Activated CD4-positive, alpha-beta memory T cell treated with anti-CD3 and anti-CD28 coated beads for 36 hours (primary cell): ENCODE results near the gene GPC3. TPM values are rescaled to one million over a fixed set of nuclear protein-coding genes. Genes with fewer than 3 reads are reported as not detected.
"Not testable (repeated sequence)": the region's sequence is repeated elsewhere in the genome, so short reads cannot be mapped to it uniquely, and the experiment has no call there.

ENCODE experiments used
- CTCF ChIA-PET: fragments of 350-600 bp; sonication (Branson Sonifier 250); formaldehyde crosslinking; loops from one replicate; lab custom pipeline; 2021; ENCODE audit warnings: antibody characterized with exemption, inconsistent platforms; lab: Charles Lee
- POLR2A ChIA-PET: fragments of 350-600 bp; sonication (Branson Sonifier 250); formaldehyde crosslinking; loops from one replicate; lab custom pipeline; 2021; ENCODE audit warnings: antibody characterized with exemption; lab: Charles Lee
- DNase-seq: peaks from one replicate; pipeline ENCODE4 v3.0.0-alpha.2; 2020
- H3K27ac Mint-ChIP-seq: one replicate; pipeline ENCODE4 v1.8.0; 2021; ENCODE audit warnings: mixed read lengths
- H3K27me3 Mint-ChIP-seq: one replicate; pipeline ENCODE4 v1.8.0; 2021; ENCODE audit warnings: mixed read lengths
- H3K36me3 Mint-ChIP-seq: one replicate; pipeline ENCODE4 v1.8.0; 2021; ENCODE audit warnings: mixed read lengths
- H3K4me1 Mint-ChIP-seq: one replicate; pipeline ENCODE4 v1.8.0; 2021; ENCODE audit warnings: low read depth, mixed read lengths
- H3K4me3 Mint-ChIP-seq: one replicate; pipeline ENCODE4 v1.8.0; 2021; ENCODE audit warnings: mild to moderate bottlenecking, mixed read lengths
- H3K9me3 Mint-ChIP-seq: one replicate; pipeline ENCODE4 v1.8.0; 2021; ENCODE audit warnings: mixed read lengths
- intact Hi-C: fragments of 100-400 bp; cut with micrococcal nuclease; formaldehyde crosslinking; loops from one replicate; pipeline ENCODE4 v1.15.1; 2023
- total RNA-seq, 2 experiments: library from RNA; stranded (reverse); gene quantifications; one replicate each; pipeline ENCODE4 v1.2.3, GENCODE V29; 2021

GPC3 gene
- total RNA-seq, 2 experiments from 2014 or later, result 0.14 to 0.39 TPM

DNA sequence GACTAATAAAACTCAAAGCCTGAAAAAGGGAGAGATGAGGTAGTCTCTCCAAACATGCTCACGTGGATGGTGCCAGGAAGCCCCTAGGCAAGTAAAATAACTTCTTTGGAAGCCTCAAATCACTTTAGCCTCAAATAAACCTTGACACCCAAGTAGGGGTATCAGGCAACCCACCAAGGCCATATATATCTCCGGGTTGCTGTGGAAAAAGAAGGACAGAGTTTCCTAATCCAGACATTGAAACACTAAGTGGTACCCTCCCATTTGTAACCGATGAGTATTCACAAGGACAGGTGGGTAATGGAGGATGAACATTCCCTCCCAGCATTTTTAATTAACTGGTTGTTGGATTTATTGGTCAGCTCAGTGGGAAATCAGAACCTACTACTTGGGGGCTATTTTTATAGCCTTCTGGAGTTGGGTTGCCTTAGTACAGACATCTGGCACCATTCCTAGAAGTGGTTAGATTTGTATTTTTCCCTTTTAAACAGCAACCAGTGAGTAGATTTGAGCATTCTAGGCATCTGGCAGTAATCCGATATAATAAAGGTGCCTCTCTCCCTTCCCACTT is 87.7 kb downstream of the GPC3 start:
- Mint-ChIP-seq H3K4me1 (no peaks in the 10 kb centered on the region), H3K27ac (no peak overlapping the region), H3K36me3 (no peaks in the 10 kb centered on the region), H3K27me3 (no peaks in the 10 kb centered on the region), H3K4me3 (no peak overlapping the region), H3K9me3 (no peaks in the 10 kb centered on the region)
- POLR2A ChIA-PET, result no interaction called here
- DNase-seq, result no peak
- CTCF ChIA-PET, result no interaction called here
- intact Hi-C loops, result no loop called here

- H3K9me3 Mint-ChIP-seq, result no peaks in the 10 kb centered on the region
- H3K36me3 Mint-ChIP-seq, result no peaks in the 10 kb centered on the region
- no peak for DNase-seq
- ChIA-PET POLR2A (no interaction called here), CTCF (no interaction called here)
- H3K27me3 Mint-ChIP-seq, result no peaks in the 10 kb centered on the region
- H3K4me3 Mint-ChIP-seq, result no peak overlapping the region
- H3K4me1 Mint-ChIP-seq, result no peaks in the 10 kb centered on the region
- H3K27ac Mint-ChIP-seq, result no peak overlapping the region
- intact Hi-C loops, result no loop called here
These were observed 93.1 kb downstream of the GPC3 start for GRCh38 chrX:133892337-133892736.

- no peaks in the 10 kb centered on the region for H3K36me3 Mint-ChIP-seq
- DNase-seq, result no peak
- H3K27me3 Mint-ChIP-seq, result no peaks in the 10 kb centered on the region
- no peaks in the 10 kb centered on the region for H3K4me1 Mint-ChIP-seq
- H3K9me3 Mint-ChIP-seq, result no peaks in the 10 kb centered on the region
- ChIA-PET POLR2A (no interaction called here), CTCF (no interaction called here)
- H3K27ac Mint-ChIP-seq, result no peak overlapping the region
- no peak overlapping the region for H3K4me3 Mint-ChIP-seq
- intact Hi-C loops, result no loop called here
These were observed 96.4 kb downstream of the GPC3 start for GRCh38 chrX:133888984-133889383.

DNA sequence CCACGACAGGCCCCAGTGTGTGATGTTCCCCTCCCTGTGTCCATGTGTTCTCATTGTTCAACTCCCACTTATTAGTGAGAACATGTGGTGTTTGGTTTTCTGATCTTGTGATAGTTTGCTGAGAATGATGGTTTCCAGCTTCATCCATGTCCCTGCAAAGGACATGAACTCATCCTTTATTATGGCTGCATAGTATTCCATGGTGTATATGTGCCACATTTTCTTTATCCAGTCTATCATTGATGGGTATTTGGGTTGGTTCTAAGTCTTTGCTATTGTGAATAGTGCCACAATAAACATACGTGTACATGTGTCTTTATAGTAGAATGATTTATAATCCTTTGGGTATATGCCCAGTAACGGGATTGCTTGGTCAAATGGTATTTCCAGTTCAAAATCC is 97.3 kb downstream of the GPC3 start:
- not testable (repeated sequence) for H3K4me3 Mint-ChIP-seq

DNA sequence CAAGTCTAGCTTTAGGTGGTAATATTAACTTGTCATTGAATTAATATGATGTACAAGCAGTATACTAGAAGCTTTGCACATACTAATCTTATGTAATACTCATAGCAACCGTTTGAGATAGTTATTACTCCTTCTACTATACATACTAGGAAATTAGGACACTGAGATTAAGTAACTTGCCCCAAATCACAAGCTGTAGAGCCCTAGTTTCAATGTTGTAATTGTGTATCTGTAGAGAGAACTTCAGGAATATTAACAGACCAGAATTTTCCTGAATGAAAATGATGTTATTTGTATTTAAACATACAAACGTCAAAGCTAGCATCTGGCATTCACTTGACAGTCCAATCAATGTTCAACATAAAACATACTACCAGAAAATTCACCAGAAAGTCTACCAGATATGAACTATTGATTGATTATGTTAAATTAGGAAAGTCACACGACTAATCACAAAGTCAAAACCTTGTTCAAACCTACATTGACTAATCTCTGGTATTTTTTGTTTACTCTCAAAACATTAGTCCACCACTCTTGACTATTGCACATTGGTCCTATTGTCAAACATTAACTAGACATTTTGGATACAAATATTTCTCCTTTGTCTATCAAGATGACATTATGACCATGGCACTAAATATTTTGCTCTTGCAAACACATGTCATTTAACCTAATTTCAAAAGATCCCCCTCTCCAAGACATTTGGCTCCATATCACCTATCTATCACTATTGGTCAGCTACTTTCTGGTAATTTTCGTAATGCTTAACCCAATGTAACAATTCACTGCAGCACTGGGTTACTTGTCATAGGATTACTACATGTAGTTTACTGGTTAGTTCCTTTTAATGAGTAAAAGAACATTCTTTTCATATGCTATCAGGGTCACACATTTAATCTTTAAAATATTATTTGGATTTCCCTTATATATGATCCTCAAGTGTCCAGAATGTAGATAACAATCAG is 100.7 kb downstream of the GPC3 start:
- no peaks in the 10 kb centered on the region for H3K9me3 Mint-ChIP-seq
- no peaks in the 10 kb centered on the region for H3K4me1 Mint-ChIP-seq
- no peak overlapping the region for H3K27ac Mint-ChIP-seq
- H3K36me3 Mint-ChIP-seq, result no peaks in the 10 kb centered on the region
- intact Hi-C loops, result no loop called here
- POLR2A ChIA-PET, result no interaction called here
- no peak for DNase-seq
- CTCF ChIA-PET, result interaction anchor here (0.9 kb wide), 1 partner anchor 45 kb away, joined by 3 read pairs; no protein-coding TSS in a partner anchor
- H3K4me3 Mint-ChIP-seq, result no peak overlapping the region
- no peaks in the 10 kb centered on the region for H3K27me3 Mint-ChIP-seq

More for the DNA sequence above, 97.3 kb downstream of the GPC3 start:
- H3K36me3 Mint-ChIP-seq, H3K27ac Mint-ChIP-seq, H3K9me3 Mint-ChIP-seq, intact Hi-C loops, CTCF ChIA-PET, POLR2A ChIA-PET, H3K4me1 Mint-ChIP-seq, H3K27me3 Mint-ChIP-seq, DNase-seq: not testable (repeated sequence)

DNA sequence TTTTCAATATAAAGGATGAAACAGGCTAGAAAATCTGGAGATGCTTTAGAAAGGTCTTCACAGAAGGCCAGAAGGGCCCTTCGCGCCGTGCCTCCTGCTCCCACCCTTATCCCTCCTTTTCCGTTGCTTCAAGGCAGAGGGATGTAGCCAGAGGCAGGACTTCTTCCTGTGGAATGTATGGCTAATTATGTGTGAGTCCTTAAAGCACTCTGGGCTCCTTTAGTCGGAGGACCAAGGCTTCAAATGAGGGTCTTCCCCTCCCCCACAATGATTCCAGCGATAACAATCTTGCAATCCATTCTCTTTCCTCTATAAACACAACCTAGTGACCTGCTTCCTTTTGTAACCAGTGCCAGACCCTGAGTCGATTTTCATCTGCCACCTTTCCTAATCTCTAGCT is 103.5 kb downstream of the GPC3 start:
- no peaks in the 10 kb centered on the region for H3K36me3 Mint-ChIP-seq
- no peak for DNase-seq
- H3K9me3 Mint-ChIP-seq, result no peaks in the 10 kb centered on the region
- no peaks in the 10 kb centered on the region for H3K27me3 Mint-ChIP-seq
- H3K4me1 Mint-ChIP-seq, result no peaks in the 10 kb centered on the region
- ChIA-PET CTCF (no interaction called here), POLR2A (no interaction called here)
- intact Hi-C loops, result no loop called here
- H3K4me3 Mint-ChIP-seq, result no peak overlapping the region
- no peak overlapping the region for H3K27ac Mint-ChIP-seq

- Mint-ChIP-seq H3K9me3 (no peaks in the 10 kb centered on the region), H3K4me3 (no peak overlapping the region), H3K36me3 (no peaks in the 10 kb centered on the region), H3K4me1 (no peaks in the 10 kb centered on the region), H3K27me3 (no peaks in the 10 kb centered on the region), H3K27ac (no peak overlapping the region)
- ChIA-PET CTCF (no interaction called here), POLR2A (no interaction called here)
- intact Hi-C loops, result no loop called here
- no peak for DNase-seq
These were observed 104.4 kb downstream of the GPC3 start for GRCh38 chrX:133881007-133881406.

DNA sequence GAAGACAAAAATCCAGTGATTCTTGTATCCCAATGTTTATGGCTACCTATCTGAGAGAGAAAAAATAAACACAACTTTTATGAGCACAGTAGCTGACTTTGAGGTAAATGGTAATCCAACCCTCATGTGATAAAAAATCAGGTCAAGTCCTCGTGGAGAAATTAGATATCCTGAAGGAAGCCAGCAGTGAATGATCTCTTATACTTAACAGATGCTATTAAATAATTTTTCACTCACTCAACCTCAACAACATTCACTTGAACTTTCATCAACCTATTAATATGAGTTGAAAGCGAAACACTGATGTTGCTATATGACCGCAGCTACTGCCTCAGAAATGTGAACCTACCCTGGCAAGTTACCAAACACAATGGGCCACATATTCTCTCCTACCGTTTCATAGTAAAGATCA is 105.4 kb downstream of the GPC3 start:
- CTCF ChIA-PET, result no interaction called here

DNA sequence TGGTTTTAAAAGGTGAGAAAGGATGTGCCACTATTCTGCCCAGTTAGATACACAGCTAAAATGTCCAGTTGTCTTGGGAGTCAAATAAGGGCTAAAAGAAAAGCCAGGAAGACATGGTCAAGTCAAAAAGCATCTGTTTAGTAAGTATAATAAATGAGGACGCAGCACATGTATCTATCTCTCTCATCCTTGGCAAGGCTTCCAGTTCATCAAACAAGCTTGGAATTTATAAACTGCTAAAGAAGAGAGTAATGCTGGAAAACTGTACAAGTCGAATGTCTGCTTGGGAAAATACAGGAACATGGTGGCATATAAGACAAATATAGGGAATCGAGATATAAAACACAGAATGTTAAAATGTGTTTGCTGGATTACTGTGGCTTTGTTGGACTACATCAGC is 106.7 kb downstream of the GPC3 start:
- CTCF ChIA-PET, result no interaction called here
- DNase-seq, result no peak
- Mint-ChIP-seq H3K27me3 (no peaks in the 10 kb centered on the region), H3K4me1 (no peaks in the 10 kb centered on the region), H3K36me3 (no peaks in the 10 kb centered on the region), H3K4me3 (no peak overlapping the region), H3K9me3 (no peaks in the 10 kb centered on the region), H3K27ac (no peak overlapping the region)
- intact Hi-C loops, result no loop called here
- POLR2A ChIA-PET, result no interaction called here

More for the DNA sequence above, 105.4 kb downstream of the GPC3 start:
- Mint-ChIP-seq H3K27me3 (no peaks in the 10 kb centered on the region), H3K4me3 (no peak overlapping the region), H3K36me3 (no peaks in the 10 kb centered on the region), H3K4me1 (no peaks in the 10 kb centered on the region), H3K27ac (no peak overlapping the region), H3K9me3 (no peaks in the 10 kb centered on the region)
- POLR2A ChIA-PET, result no interaction called here
- intact Hi-C loops, result no loop called here
- no peak for DNase-seq

DNA sequence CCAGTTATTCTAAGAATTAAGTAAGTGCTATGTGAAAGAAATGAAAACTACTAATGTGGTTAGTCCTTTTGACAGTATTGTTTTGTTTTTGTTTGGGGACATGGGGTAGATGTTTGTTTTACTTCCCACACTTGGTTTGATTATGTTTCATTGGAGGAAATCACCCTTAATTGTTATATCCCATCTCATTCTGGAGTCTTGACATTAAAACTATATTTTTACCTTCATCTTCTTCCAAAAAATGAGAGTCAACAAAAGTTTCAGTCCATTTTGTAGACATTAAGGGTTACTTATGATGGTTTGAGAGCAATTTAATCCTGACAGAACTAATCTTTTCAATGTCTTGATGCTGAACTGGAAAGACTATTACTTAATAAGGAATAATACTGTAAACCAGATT is 108.7 kb downstream of the GPC3 start:
- Mint-ChIP-seq H3K4me3 (no peak overlapping the region), H3K4me1 (no peaks in the 10 kb centered on the region), H3K27me3 (no peaks in the 10 kb centered on the region), H3K27ac (no peak overlapping the region), H3K9me3 (no peaks in the 10 kb centered on the region), H3K36me3 (no peaks in the 10 kb centered on the region)
- DNase-seq, result no peak
- intact Hi-C loops, result no loop called here
- POLR2A ChIA-PET, result no interaction called here
- CTCF ChIA-PET, result no interaction called here

DNA sequence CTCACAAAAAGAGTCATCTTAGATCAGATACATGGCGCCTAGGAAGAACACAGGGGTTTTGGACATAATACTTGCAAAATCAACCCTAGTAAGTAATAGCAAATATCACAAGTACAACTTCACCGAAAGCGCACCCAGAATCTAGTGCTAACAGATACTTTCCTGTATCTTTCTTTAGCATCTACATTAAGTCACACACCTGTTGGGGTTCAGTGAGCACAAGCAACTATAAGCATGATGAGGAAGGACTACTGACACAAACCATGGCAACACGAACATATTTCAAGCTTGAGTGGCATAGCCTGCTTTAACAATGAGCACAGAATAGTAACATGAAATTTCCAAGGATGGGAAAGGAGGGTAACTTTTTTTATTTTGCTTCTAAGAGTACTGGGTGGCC is 116.1 kb downstream of the GPC3 start:
- CTCF ChIA-PET, result no interaction called here
- H3K27ac Mint-ChIP-seq, result no peak overlapping the region
- DNase-seq, result no peak
- POLR2A ChIA-PET, result no interaction called here
- intact Hi-C loops, result no loop called here
- no peaks in the 10 kb centered on the region for H3K36me3 Mint-ChIP-seq
- H3K4me1 Mint-ChIP-seq, result no peaks in the 10 kb centered on the region
- no peaks in the 10 kb centered on the region for H3K9me3 Mint-ChIP-seq
- peaks cover 3% of the 10 kb centered on the region for H3K27me3 Mint-ChIP-seq
- no peak overlapping the region for H3K4me3 Mint-ChIP-seq

- intact Hi-C loops, result no loop called here
- CTCF ChIA-PET, result no interaction called here
These were observed 116.7 kb downstream of the GPC3 start for GRCh38 chrX:133868682-133869081.

DNA sequence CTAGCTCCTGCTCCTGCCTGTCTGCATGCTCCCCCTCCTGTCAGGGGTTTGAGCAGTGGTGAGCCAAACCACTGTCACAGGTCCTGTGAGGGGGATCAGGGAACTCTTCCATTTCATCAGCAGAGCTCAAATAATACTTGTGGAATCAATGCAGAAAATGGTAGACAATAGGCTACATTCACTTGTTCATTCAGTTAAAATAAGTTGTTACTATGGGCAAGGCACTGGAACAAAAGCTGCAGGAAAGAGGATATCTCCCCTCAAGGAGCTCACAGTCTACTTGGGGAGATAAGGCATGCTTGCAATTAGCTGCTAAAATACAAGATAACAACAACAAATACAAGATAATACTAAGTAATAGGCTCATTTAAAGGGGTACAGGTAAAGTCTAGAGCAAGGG is 117.1 kb downstream of the GPC3 start:
- intact Hi-C loops, result no loop called here
- Mint-ChIP-seq H3K27me3 (peaks cover 3% of the 10 kb centered on the region), H3K4me1 (no peaks in the 10 kb centered on the region), H3K36me3 (no peaks in the 10 kb centered on the region), H3K27ac (no peak overlapping the region), H3K4me3 (no peak overlapping the region), H3K9me3 (no peaks in the 10 kb centered on the region)
- ChIA-PET CTCF (no interaction called here), POLR2A (no interaction called here)
- no peak for DNase-seq

More at GRCh38 chrX:133868682-133869081, 116.7 kb downstream of the GPC3 start:
- DNase-seq, result no peak
- Mint-ChIP-seq H3K27ac (no peak overlapping the region), H3K36me3 (no peaks in the 10 kb centered on the region), H3K27me3 (peaks cover 3% of the 10 kb centered on the region), H3K9me3 (no peaks in the 10 kb centered on the region), H3K4me1 (no peaks in the 10 kb centered on the region), H3K4me3 (no peak overlapping the region)
- POLR2A ChIA-PET, result no interaction called here
